Astrocyte (in vitro differentiated cells and primary cell): ENCODE results near the gene GPX4. TPM values are rescaled to one million over a fixed set of nuclear protein-coding genes. Genes with fewer than 3 reads are reported as not detected.

Source experiments
- DNase-seq: peaks from one replicate; pipeline ENCODE4 v3.0.0-alpha.2; 2010; ENCODE audit warnings: low read depth
- FAIRE-seq: peaks from 2 replicates; lab custom pipeline; 2011; peaks lifted over from hg19 to GRCh38; lab: Jason Lieb, UNC
- H2AFZ ChIP-seq: 2 replicates; pipeline ENCODE4 v1.6.0; 2012; ENCODE audit warnings: low read depth, low read length, inconsistent platforms
- H3K27ac ChIP-seq: 2 replicates; pipeline ENCODE4 v1.5.1; 2011; ENCODE audit warnings: low read depth, low read length, inconsistent platforms
- H3K27me3 ChIP-seq: 2 replicates; pipeline ENCODE4 v1.6.0; 2011; ENCODE audit warnings: low read length, inconsistent platforms; ENCODE audit not compliant: insufficient read depth
- H3K36me3 ChIP-seq: 2 replicates; pipeline ENCODE4 v1.5.1; 2011; ENCODE audit warnings: low read length, inconsistent platforms; ENCODE audit not compliant: insufficient read depth
- H3K4me1 ChIP-seq: 2 replicates; pipeline ENCODE4 v1.5.1; 2011; ENCODE audit warnings: low read length, inconsistent platforms; ENCODE audit not compliant: insufficient read depth
- H3K4me2 ChIP-seq: 2 replicates; pipeline ENCODE4 v1.6.0; 2012; ENCODE audit warnings: low read length, inconsistent platforms
- H3K4me3 ChIP-seq: 2 replicates; pipeline ENCODE4 v1.5.1; 2011; ENCODE audit warnings: low read depth, mild to moderate bottlenecking, low read length, inconsistent platforms; ENCODE audit not compliant: insufficient read depth
- H3K79me2 ChIP-seq: 2 replicates; pipeline ENCODE4 v1.6.0; 2012; ENCODE audit warnings: mild to moderate bottlenecking, low read length, inconsistent platforms; ENCODE audit not compliant: insufficient read depth
- H3K9ac ChIP-seq: 2 replicates; pipeline ENCODE4 v1.6.0; 2012; ENCODE audit warnings: mild to moderate bottlenecking, low read length, inconsistent platforms
- H3K9me3 ChIP-seq: 2 replicates; pipeline ENCODE4 v1.5.1; 2012; ENCODE audit warnings: low read depth, mild to moderate bottlenecking, low read length, inconsistent platforms; ENCODE audit not compliant: insufficient read depth
- H4K20me1 ChIP-seq: 2 replicates; pipeline ENCODE4 v1.6.0; 2012; ENCODE audit warnings: low read length, inconsistent platforms; ENCODE audit not compliant: insufficient read depth
- H3K27ac Mint-ChIP-seq: one replicate; pipeline ENCODE4 v1.8.0; 2021; ENCODE audit warnings: mild to moderate bottlenecking, mixed read lengths; ENCODE audit not compliant: unreplicated experiment
- H3K27me3 Mint-ChIP-seq: one replicate; pipeline ENCODE4 v1.8.0; 2021; ENCODE audit warnings: low read depth, mixed read lengths; ENCODE audit not compliant: unreplicated experiment
- H3K36me3 Mint-ChIP-seq: one replicate; pipeline ENCODE4 v1.8.0; 2021; ENCODE audit warnings: low read depth, mixed read lengths; ENCODE audit not compliant: unreplicated experiment
- H3K4me1 Mint-ChIP-seq: one replicate; pipeline ENCODE4 v1.8.0; 2021; ENCODE audit warnings: low read depth, mixed read lengths; ENCODE audit not compliant: unreplicated experiment
- H3K4me3 Mint-ChIP-seq: one replicate; pipeline ENCODE4 v1.8.0; 2021; ENCODE audit warnings: mild to moderate bottlenecking, moderate library complexity, mixed read lengths; ENCODE audit not compliant: unreplicated experiment
- H3K9me3 Mint-ChIP-seq: one replicate; pipeline ENCODE4 v1.8.0; 2021; ENCODE audit warnings: mild to moderate bottlenecking, mixed read lengths; ENCODE audit not compliant: unreplicated experiment
- CTCF ChIP-seq: IDR thresholded peaks from 2 replicates; pipeline ENCODE4 v1.5.1; 2011; ENCODE audit warnings: low read depth, mild to moderate bottlenecking, inconsistent platforms, low read length, moderate library complexity; ENCODE audit not compliant: insufficient read depth
- EZH2 ChIP-seq: IDR thresholded peaks from 2 replicates; pipeline ENCODE4 v1.6.1; 2012; ENCODE audit warnings: mild to moderate bottlenecking, low read length, inconsistent platforms; ENCODE audit not compliant: insufficient read depth
- total RNA-seq: library from RNA; stranded (reverse); gene quantifications from 2 replicates; pipeline ENCODE4 v1.2.1, GENCODE V29; 2021

Gene GPX4
- total RNA-seq, 1 donor from 2014 or later = 325 TPM

- Mint-ChIP-seq H3K27me3 (no peaks in the 10 kb centered on the region), H3K4me1 (peaks cover 10% of the 10 kb centered on the region), H3K9me3 (no peaks in the 10 kb centered on the region), H3K4me3 (no peak overlapping the region), H3K36me3 (peaks cover 4% of the 10 kb centered on the region), H3K27ac (no peak overlapping the region)
- H3K79me2 ChIP-seq = peaks cover 30% of the 10 kb centered on the region
- FAIRE-seq (no peak), DNase-seq (no peak)
- peaks cover 2% of the 10 kb centered on the region for H3K36me3 ChIP-seq
- H3K9me3 ChIP-seq = no peaks in the 10 kb centered on the region
- H3K4me2 ChIP-seq = no peak overlapping the region
- H3K9ac ChIP-seq = no peak overlapping the region
- no peaks in the 10 kb centered on the region for H3K27me3 ChIP-seq
- peaks cover 12% of the 10 kb centered on the region for H3K4me1 ChIP-seq
- peaks cover 27% of the 10 kb centered on the region for H4K20me1 ChIP-seq
- H3K27ac ChIP-seq = no peak overlapping the region
- H3K4me3 ChIP-seq = no peak overlapping the region
- TF ChIP-seq CTCF = no peak
- TF ChIP-seq EZH2 = no peak
- no peak overlapping the region for H2AFZ ChIP-seq
These were observed 12.1 kb upstream of the GPX4 start for GRCh38 chr19:1091544-1092175.

- FAIRE-seq = no peak
- Histone ChIP-seq H3K4me2 (peak overlapping the region; percentile 100), H3K9me3 (no peaks in the 10 kb centered on the region), H3K4me3 (no peak overlapping the region), H4K20me1 (peaks cover 27% of the 10 kb centered on the region), H3K36me3 (no peaks in the 10 kb centered on the region), H3K27me3 (no peaks in the 10 kb centered on the region), H3K27ac (no peak overlapping the region), H3K9ac (peak overlapping the region; percentile 96), H2AFZ (no peak overlapping the region), H3K4me1 (peaks cover 12% of the 10 kb centered on the region), H3K79me2 (peaks cover 30% of the 10 kb centered on the region)
- H3K4me3 Mint-ChIP-seq = peak overlapping the region; percentile 95
- H3K36me3 Mint-ChIP-seq = peaks cover 4% of the 10 kb centered on the region
- DNase-seq = no peak
- TF ChIP-seq EZH2 = no peak
- no peaks in the 10 kb centered on the region for H3K27me3 Mint-ChIP-seq
- H3K4me1 Mint-ChIP-seq = peaks cover 10% of the 10 kb centered on the region
- no peak overlapping the region for H3K27ac Mint-ChIP-seq
- no peaks in the 10 kb centered on the region for H3K9me3 Mint-ChIP-seq
These were observed 10.5 kb upstream of the GPX4 start for GRCh38 chr19:1093330-1093729.

- TF ChIP-seq CTCF = no peak
- no peak for TF ChIP-seq EZH2
- Histone ChIP-seq H3K9ac (peak overlapping the region; percentile 96), H3K27ac (no peak overlapping the region), H2AFZ (no peak overlapping the region), H4K20me1 (peaks cover 27% of the 10 kb centered on the region), H3K27me3 (no peaks in the 10 kb centered on the region), H3K4me2 (peak overlapping the region; percentile 100), H3K36me3 (no peaks in the 10 kb centered on the region), H3K9me3 (no peaks in the 10 kb centered on the region), H3K4me1 (peaks cover 17% of the 10 kb centered on the region), H3K79me2 (peaks cover 30% of the 10 kb centered on the region), H3K4me3 (peak overlapping the region; percentile 97)
- FAIRE-seq = no peak
- Mint-ChIP-seq H3K4me1 (peaks cover 10% of the 10 kb centered on the region), H3K4me3 (peak overlapping the region; percentile 95), H3K27ac (peak overlapping the region; percentile 84), H3K27me3 (no peaks in the 10 kb centered on the region), H3K36me3 (peaks cover 6% of the 10 kb centered on the region), H3K9me3 (no peaks in the 10 kb centered on the region)
- DNase-seq = no peak
These were observed 9.8 kb upstream of the GPX4 start for GRCh38 chr19:1093811-1094553.
